T-cell (primary cell): Measurements from ENCODE around the gene ENDOV. TPM values are rescaled to one million over a fixed set of nuclear protein-coding genes. Genes with fewer than 3 reads are reported as not detected.

Source experiments
- ATAC-seq, 4 experiments: fragments of 200-7000 bp in 3 of 4; fragments of 150-1000 bp in 1 of 4; cut with Tn5 transposase; replicated peaks in 1 of 4; 1 replicate in 3 of 4; 2 replicates in 1 of 4; pipeline ENCODE4 v1.10.0; 2021; ENCODE audit warnings: moderate library complexity in 3 of 4, mild to moderate bottlenecking in 2 of 4, moderate number of reproducible peaks in 1 of 4
- CTCF ChIA-PET, 2 donors: fragments of 300-600 bp; sonication (Branson Sonifier 250); formaldehyde crosslinking; loops; one replicate each; lab custom pipeline; 2022; ENCODE audit warnings: antibody characterized with exemption in 2 of 2; lab: Charles Lee
- POLR2A ChIA-PET, 2 donors: fragments of 300-600 bp; sonication (Branson Sonifier 250); formaldehyde crosslinking; loops; one replicate each; lab custom pipeline; 2022; ENCODE audit warnings: antibody characterized with exemption in 2 of 2; lab: Charles Lee
- DNase-seq, 35 experiments: peaks; one replicate each; pipeline versions ENCODE4 v3.0.0 to v3.0.0-alpha.2; 2013 to 2023
- H3K27ac ChIP-seq: one replicate; pipeline ENCODE4 v1.5.1; 2013; ENCODE audit warnings: low read length
- H3K27me3 ChIP-seq, 2 experiments: replicated peaks in 1 of 2; 1 replicate in 1 of 2; 2 replicates in 1 of 2; pipeline versions ENCODE4 v1.6.1 to v1.7.0; 2013; ENCODE audit warnings: low read length in 1 of 2, mixed read lengths in 1 of 2; ENCODE audit not compliant: control insufficient read depth in 2 of 2, insufficient read depth in 2 of 2; ENCODE audit errors: extremely low read depth in 1 of 2
- H3K36me3 ChIP-seq, 2 donors: 1 replicate in 1 of 2; 2 replicates in 1 of 2; pipeline versions ENCODE4 v1.6.1 to v1.7.0; 2013; ENCODE audit warnings: low read length in 1 of 2; ENCODE audit not compliant: control insufficient read depth in 2 of 2, insufficient read depth in 1 of 2; ENCODE audit errors: extremely low read depth in 1 of 2
- H3K4me1 ChIP-seq, 2 experiments: 1 replicate in 1 of 2; 2 replicates in 1 of 2; pipeline versions ENCODE4 v1.6.1 to v1.7.0; 2013; ENCODE audit warnings: low read length in 2 of 2, mixed read lengths in 1 of 2; ENCODE audit not compliant: insufficient read depth in 2 of 2, control insufficient read depth in 1 of 2; ENCODE audit errors: extremely low read depth in 1 of 2
- H3K4me3 ChIP-seq, 2 donors: 1 replicate in 1 of 2; 2 replicates in 1 of 2; pipeline versions ENCODE4 v1.5.1 to v1.7.0; 2013; ENCODE audit warnings: mild to moderate bottlenecking in 2 of 2, low read length in 1 of 2, moderate library complexity in 1 of 2; ENCODE audit not compliant: control insufficient read depth in 1 of 2; ENCODE audit errors: extremely low read depth in 1 of 2
- H3K9me3 ChIP-seq: 2 replicates; pipeline ENCODE4 v1.7.0; 2013
- H3K27ac Mint-ChIP-seq, 2 donors: one replicate each; pipeline ENCODE4 v1.8.0; 2020 to 2021; ENCODE audit warnings: mild to moderate bottlenecking in 2 of 2, mixed read lengths in 2 of 2
- H3K27me3 Mint-ChIP-seq, 2 donors: one replicate each; pipeline ENCODE4 v1.8.0; 2021 to 2022; ENCODE audit warnings: mixed read lengths in 2 of 2
- H3K36me3 Mint-ChIP-seq: one replicate; pipeline ENCODE4 v1.8.0; 2021; ENCODE audit warnings: mixed read lengths
- H3K4me1 Mint-ChIP-seq, 3 donors: one replicate each; pipeline ENCODE4 v1.8.0; 2020 to 2022; ENCODE audit warnings: mixed read lengths in 3 of 3, mild to moderate bottlenecking in 1 of 3
- H3K4me3 Mint-ChIP-seq, 3 donors: one replicate each; pipeline ENCODE4 v1.8.0; 2020 to 2022; ENCODE audit warnings: mild to moderate bottlenecking in 3 of 3, mixed read lengths in 3 of 3, moderate library complexity in 3 of 3
- H3K9me3 Mint-ChIP-seq, 3 donors: one replicate each; pipeline ENCODE4 v1.8.0; 2020 to 2022; ENCODE audit warnings: mixed read lengths in 3 of 3
- WGBS: methylation state at CpG from one replicate; pipeline ENCODE4 v1.1.5; 2013; ENCODE audit warnings: missing lambda C conversion rate; ENCODE audit not compliant: insufficient coverage; 5-methylcytosine and 5-hydroxymethylcytosine counted together
- total RNA-seq, 35 experiments: library from RNA in 6 of 35; stranded (reverse) in 6 of 35; fragments of 120-200 nt in 1 of 35; gene quantifications; one replicate each; pipeline versions ENCODE4 v1.2.1 to v1.2.4 and lab custom pipeline; 2013 to 2026

Gene ENDOV
- total RNA-seq, 5 donors from 2014 or later (not counting 1 experiment from before 2014, with no cell fraction given): 17.1 to 22.2 (median 21.1) TPM

- peaks cover 17 to 44% of the 10 kb centered on the region in 2 donors for H3K27me3 Mint-ChIP-seq
- CTCF ChIA-PET: no interaction called here
- H3K36me3 Mint-ChIP-seq: no peaks in the 10 kb centered on the region
- no peak overlapping the region for H3K4me3 Mint-ChIP-seq
- Histone ChIP-seq H3K36me3 (no peaks in the 10 kb centered on the region), H3K27me3 (peaks cover 5 to 50% of the 10 kb centered on the region in 2 experiments), H3K27ac (no peak overlapping the region), H3K4me1 (peaks cover 0 to 13% of the 10 kb centered on the region in 2 experiments), H3K9me3 (no peaks in the 10 kb centered on the region), H3K4me3 (no peak overlapping the region)
- no peak overlapping the region for H3K27ac Mint-ChIP-seq
- DNase-seq (no peak), ATAC-seq (no peak)
- H3K4me1 Mint-ChIP-seq: peaks cover 4 to 11% (median 4%) of the 10 kb centered on the region in 3 donors
- no peaks in the 10 kb centered on the region for H3K9me3 Mint-ChIP-seq
- POLR2A ChIA-PET: no interaction called here
- WGBS: 68% methylated on average over 4 of the region's 11 CpGs
Measured at GRCh38 chr17:80459234-80459633, 44.3 kb downstream of the ENDOV start.

- H3K4me1 Mint-ChIP-seq: peaks cover 0 to 7% (median 2%) of the 10 kb centered on the region in 3 donors
- 70% methylated on average over 7 of the region's 8 CpGs for WGBS
- POLR2A ChIA-PET: no interaction called here
Measured at GRCh38 chr17:80460429-80460834, 45.5 kb downstream of the ENDOV start.

DNA sequence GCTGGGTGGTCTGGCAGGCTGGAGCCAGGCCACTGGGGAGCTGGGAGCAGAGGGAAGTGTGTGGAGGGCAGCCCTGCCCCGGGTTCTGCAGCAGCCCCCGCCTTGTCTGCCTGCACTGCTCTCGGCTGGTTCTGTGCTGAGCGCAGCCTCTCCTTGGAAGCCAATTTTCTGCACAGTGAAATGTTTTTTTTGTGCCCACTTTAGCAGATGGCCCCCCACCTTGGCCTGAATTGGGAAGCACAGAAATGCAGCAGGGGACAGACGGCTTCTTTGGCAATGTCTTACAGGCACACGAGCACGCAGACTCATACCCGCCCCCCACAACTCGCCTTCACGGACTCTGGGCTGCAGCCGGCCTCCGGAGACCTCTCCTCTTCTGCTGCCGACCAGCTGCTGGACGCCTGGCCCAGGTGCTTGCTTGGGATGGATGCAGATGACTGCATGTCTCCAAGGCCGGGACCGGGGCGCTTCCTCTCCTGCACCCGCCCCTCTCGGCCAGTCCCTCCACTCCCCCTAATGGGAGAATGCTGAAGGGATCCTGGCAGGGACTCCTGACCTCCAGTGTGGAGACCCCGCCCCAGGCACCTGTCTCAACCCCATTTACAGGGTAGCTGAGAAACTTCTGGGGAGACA, 46.7 kb downstream of the ENDOV start:
- peaks cover 5 to 70% of the 10 kb centered on the region in 2 experiments for H3K27me3 ChIP-seq
- Mint-ChIP-seq H3K9me3 (no peaks in the 10 kb centered on the region), H3K4me1 (peaks cover 0 to 3% (median 0%) of the 10 kb centered on the region in 3 donors), H3K27ac (no peak overlapping the region), H3K27me3 (peaks cover 24 to 60% of the 10 kb centered on the region in 2 donors), H3K4me3 (no peak overlapping the region), H3K36me3 (no peaks in the 10 kb centered on the region)
- no peak overlapping the region for H3K4me3 ChIP-seq
- no peak overlapping the region for H3K27ac ChIP-seq
- H3K9me3 ChIP-seq: no peaks in the 10 kb centered on the region
- no peaks in the 10 kb centered on the region for H3K4me1 ChIP-seq
- H3K36me3 ChIP-seq: no peaks in the 10 kb centered on the region
- ATAC-seq (peak in 1 of 4 experiments; percentile 13), DNase-seq (no peak)
- 68% methylated on average over 13 of the region's 20 CpGs for WGBS
- CTCF ChIA-PET: no interaction called here
- POLR2A ChIA-PET: no interaction called here

More at GRCh38 chr17:80460429-80460834, 45.5 kb downstream of the ENDOV start:
- CTCF ChIA-PET: no interaction called here
- Histone ChIP-seq H3K4me1 (peaks cover 0 to 5% of the 10 kb centered on the region in 2 experiments), H3K27me3 (peaks cover 5 to 62% of the 10 kb centered on the region in 2 experiments), H3K36me3 (no peaks in the 10 kb centered on the region), H3K27ac (no peak overlapping the region), H3K9me3 (no peaks in the 10 kb centered on the region), H3K4me3 (no peak overlapping the region)
- DNase-seq (no peak), ATAC-seq (no peak)
- H3K27me3 Mint-ChIP-seq: peaks cover 23 to 50% of the 10 kb centered on the region in 2 donors
- no peaks in the 10 kb centered on the region for H3K36me3 Mint-ChIP-seq
- H3K27ac Mint-ChIP-seq: no peak overlapping the region
- H3K4me3 Mint-ChIP-seq: no peak overlapping the region
- H3K9me3 Mint-ChIP-seq: no peaks in the 10 kb centered on the region

- no peak overlapping the region for H3K4me3 ChIP-seq
- 59% methylated on average over 12 of the region's 13 CpGs for WGBS
- Mint-ChIP-seq H3K27me3 (peaks cover 33 to 60% of the 10 kb centered on the region in 2 donors), H3K4me1 (no peaks in the 10 kb centered on the region), H3K9me3 (no peaks in the 10 kb centered on the region), H3K36me3 (no peaks in the 10 kb centered on the region), H3K4me3 (no peak overlapping the region), H3K27ac (no peak overlapping the region)
- ChIA-PET POLR2A (no interaction called here), CTCF (no interaction called here)
- no peak overlapping the region for H3K27ac ChIP-seq
- no peaks in the 10 kb centered on the region for H3K36me3 ChIP-seq
- no peak for DNase-seq
- peaks cover 5 to 64% of the 10 kb centered on the region in 2 experiments for H3K27me3 ChIP-seq
- H3K4me1 ChIP-seq: no peaks in the 10 kb centered on the region
- no peak for ATAC-seq
- no peaks in the 10 kb centered on the region for H3K9me3 ChIP-seq
Measured at GRCh38 chr17:80463784-80464400, 48.9 kb downstream of the ENDOV start.

DNA sequence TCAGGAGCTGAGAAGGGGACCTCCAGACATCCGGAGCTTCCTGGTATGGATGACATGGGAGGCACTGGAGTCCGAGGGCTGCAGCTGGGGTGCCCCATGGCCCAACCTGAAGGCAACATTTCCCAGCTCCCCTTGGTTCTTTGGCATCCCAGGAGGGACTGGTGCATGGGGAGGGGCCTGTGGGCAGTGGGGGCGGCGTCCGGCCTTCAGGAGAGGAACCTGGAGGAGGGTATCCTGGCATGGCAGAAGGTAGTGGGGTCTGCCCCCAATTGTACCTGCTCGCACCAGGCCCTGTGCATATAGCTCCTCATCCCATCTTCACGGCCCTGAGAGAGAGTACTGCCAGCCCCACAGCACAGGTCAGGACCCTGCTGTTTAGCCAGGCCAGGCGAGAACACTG, 49.5 kb downstream of the ENDOV start:
- no peaks in the 10 kb centered on the region for H3K4me1 ChIP-seq
- Mint-ChIP-seq H3K9me3 (no peaks in the 10 kb centered on the region), H3K36me3 (no peaks in the 10 kb centered on the region), H3K27ac (no peak overlapping the region), H3K27me3 (peaks cover 33 to 59% of the 10 kb centered on the region in 2 donors), H3K4me3 (no peak overlapping the region), H3K4me1 (no peaks in the 10 kb centered on the region)
- CTCF ChIA-PET: no interaction called here
- H3K27ac ChIP-seq: no peak overlapping the region
- peaks cover 5 to 65% of the 10 kb centered on the region in 2 experiments for H3K27me3 ChIP-seq
- no peaks in the 10 kb centered on the region for H3K9me3 ChIP-seq
- no peak overlapping the region for H3K4me3 ChIP-seq
- ATAC-seq (no peak), DNase-seq (no peak)
- H3K36me3 ChIP-seq: no peaks in the 10 kb centered on the region
- POLR2A ChIA-PET: no interaction called here
- WGBS: 69% methylated on average over 5 of the region's 8 CpGs

DNA sequence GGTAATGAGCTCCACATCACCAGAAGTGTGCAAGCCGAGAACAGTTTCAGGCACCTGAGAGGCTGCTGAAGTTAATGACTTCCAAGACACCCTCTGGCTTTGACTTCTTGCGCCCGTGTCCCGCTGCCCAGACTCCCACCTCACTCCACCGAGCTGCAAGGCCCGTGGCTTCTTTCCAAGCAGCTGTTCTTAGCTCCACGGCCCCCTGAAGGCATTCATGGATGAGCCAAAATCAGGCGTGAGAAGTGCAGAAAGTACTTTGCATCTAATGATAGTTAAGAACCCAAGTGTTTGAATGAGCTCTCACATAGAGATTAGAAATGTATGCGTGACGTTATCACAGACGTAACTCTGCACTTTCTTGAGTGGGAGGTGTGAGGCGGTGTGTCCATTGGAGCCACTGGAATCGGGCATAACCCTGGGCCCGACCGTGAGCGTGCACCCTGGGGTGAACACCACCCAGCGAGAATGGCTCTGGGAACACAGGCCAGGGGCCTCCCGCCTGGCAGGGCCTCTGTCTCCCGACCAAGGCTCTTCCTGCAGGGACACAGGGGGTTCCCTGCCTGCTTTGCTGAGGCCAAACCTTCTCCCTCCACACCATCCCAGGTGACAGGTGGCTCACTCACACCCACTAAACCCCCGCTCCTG, 50.5 kb downstream of the ENDOV start:
- CTCF ChIA-PET: no interaction called here

More for the DNA sequence above, 50.5 kb downstream of the ENDOV start:
- H3K36me3 ChIP-seq: no peaks in the 10 kb centered on the region
- Mint-ChIP-seq H3K9me3 (no peaks in the 10 kb centered on the region), H3K27me3 (peaks cover 34 to 57% of the 10 kb centered on the region in 2 donors), H3K4me3 (no peak overlapping the region), H3K36me3 (no peaks in the 10 kb centered on the region), H3K4me1 (no peaks in the 10 kb centered on the region), H3K27ac (no peak overlapping the region)
- H3K27ac ChIP-seq: no peak overlapping the region
- H3K9me3 ChIP-seq: no peaks in the 10 kb centered on the region
- no peaks in the 10 kb centered on the region for H3K4me1 ChIP-seq
- ATAC-seq: no peak
- WGBS: 84% methylated on average over 13 of the region's 20 CpGs
- no peak for DNase-seq
- POLR2A ChIA-PET: no interaction called here
- H3K4me3 ChIP-seq: no peak overlapping the region
- peaks cover 2 to 71% of the 10 kb centered on the region in 2 experiments for H3K27me3 ChIP-seq
